Mesendoderm (in vitro differentiated cells): ENCODE results near the gene TXNDC12.
A peak's percentile ranks its signal among the peaks of the same experiment; 100 is the strongest.
"Not testable (repeated sequence)": the region's sequence is repeated elsewhere in the genome, so short reads cannot be mapped to it uniquely, and the experiment has no call there.

Experiments used
- DNase-seq: peaks from one replicate; pipeline ENCODE4 v3.0.0; 2013
- H2AK5ac ChIP-seq: 2 replicates; pipeline ENCODE4 v1.6.1; 2013; ENCODE audit warnings: low read length, inconsistent platforms
- H2BK120ac ChIP-seq: 2 replicates; pipeline ENCODE4 v1.6.1; 2013; ENCODE audit warnings: low read depth, mild to moderate bottlenecking, low read length, moderate library complexity, mixed read lengths
- H2BK15ac ChIP-seq: replicated peaks from 2 replicates; pipeline ENCODE4 v1.6.1; 2013; ENCODE audit warnings: low read depth, mild to moderate bottlenecking, moderate library complexity
- H2BK5ac ChIP-seq: 2 replicates; pipeline ENCODE4 v1.6.1; 2013; ENCODE audit warnings: low read length, inconsistent platforms
- H3K18ac ChIP-seq: 2 replicates; pipeline ENCODE4 v1.6.1; 2013; ENCODE audit warnings: mild to moderate bottlenecking, low read length, mixed read lengths
- H3K23ac ChIP-seq: one replicate; pipeline ENCODE4 v1.6.1; 2013; ENCODE audit warnings: low read length
- H3K27ac ChIP-seq: 2 replicates; pipeline ENCODE4 v1.5.1; 2013; ENCODE audit warnings: low read depth, mild to moderate bottlenecking, inconsistent platforms, low read length, moderate library complexity
- H3K27me3 ChIP-seq: 2 replicates; pipeline ENCODE4 v1.6.1; 2013; ENCODE audit warnings: low read length, control low read depth, mild to moderate bottlenecking, inconsistent platforms; ENCODE audit not compliant: insufficient read depth, poor library complexity
- H3K36me3 ChIP-seq: 2 replicates; pipeline ENCODE4 v1.6.1; 2013; ENCODE audit warnings: low read length, inconsistent platforms; ENCODE audit not compliant: control insufficient read depth, insufficient read depth
- H3K4ac ChIP-seq: one replicate; pipeline ENCODE4 v1.6.1; 2013; ENCODE audit warnings: low read depth, mild to moderate bottlenecking, low read length, moderate library complexity
- H3K4me1 ChIP-seq: 2 replicates; pipeline ENCODE4 v1.6.1; 2013; ENCODE audit warnings: low read depth, low read length, inconsistent platforms; ENCODE audit not compliant: control insufficient read depth
- H3K4me2 ChIP-seq: 2 replicates; pipeline ENCODE4 v1.6.1; 2013; ENCODE audit warnings: low read length
- H3K4me3 ChIP-seq: 2 replicates; pipeline ENCODE4 v1.5.1; 2013; ENCODE audit warnings: mild to moderate bottlenecking, low read length
- H3K56ac ChIP-seq: one replicate; pipeline ENCODE4 v1.6.1; 2013; ENCODE audit warnings: low read length
- H3K79me1 ChIP-seq: 2 replicates; pipeline ENCODE4 v1.6.1; 2013; ENCODE audit warnings: low read length, inconsistent platforms
- H3K79me2 ChIP-seq: 2 replicates; pipeline ENCODE4 v1.6.1; 2013; ENCODE audit warnings: mild to moderate bottlenecking, low read length; ENCODE audit not compliant: control insufficient read depth, insufficient read depth
- H3K9ac ChIP-seq: 2 replicates; pipeline ENCODE4 v1.6.1; 2013; ENCODE audit warnings: low read length, inconsistent platforms
- H4K5ac ChIP-seq: one replicate; pipeline ENCODE4 v1.6.1; 2013; ENCODE audit warnings: low read length
- H4K8ac ChIP-seq: one replicate; pipeline ENCODE4 v1.6.1; 2013; ENCODE audit warnings: low read depth, mild to moderate bottlenecking, control low read depth, low read length, moderate library complexity
- WGBS: extraction: QIAGEN DNeasy Blood & Tissue Kit; methylation state at CpG from one replicate; pipeline ENCODE4 v1.1.7; 2013; ENCODE audit warnings: low lambda C conversion rate, missing lambda C conversion rate; ENCODE audit not compliant: insufficient coverage; ENCODE audit errors: extremely low coverage; 5-methylcytosine and 5-hydroxymethylcytosine counted together

Gene TXNDC12

DNA sequence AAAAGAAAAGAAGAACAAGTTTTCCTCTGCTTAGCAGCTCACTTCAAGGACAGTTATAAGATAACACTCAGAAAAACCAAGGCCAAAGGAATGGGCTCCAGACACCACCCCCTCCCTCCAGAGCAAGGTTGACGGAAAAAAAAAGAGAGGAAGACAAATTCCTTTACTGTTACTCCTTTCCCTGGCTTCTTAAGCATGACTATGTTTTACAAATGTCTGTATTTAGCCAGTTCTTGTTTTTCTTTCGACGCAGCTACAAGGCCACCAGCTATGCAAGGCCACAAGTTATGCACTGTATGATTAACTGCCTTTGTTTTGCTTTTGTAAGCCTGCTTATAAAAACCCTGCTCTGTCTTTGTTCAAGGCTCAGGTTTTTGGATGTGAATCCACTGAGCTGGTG lies 49.4 kb downstream of the TXNDC12 start:
- peak; percentile 75 for DNase-seq

GRCh38 chr1:52003877-52004276 lies 51.1 kb downstream of the TXNDC12 start:
- DNase-seq, result no peak
- Histone ChIP-seq H3K4ac (no peak overlapping the region), H3K79me1 (no peaks in the 10 kb centered on the region), H4K5ac (no peak overlapping the region), H3K56ac (peak overlapping the region; percentile 59), H3K4me2 (no peak overlapping the region), H3K23ac (no peak overlapping the region), H2AK5ac (no peak overlapping the region), H3K9ac (no peak overlapping the region), H3K18ac (no peak overlapping the region), H2BK15ac (no peak overlapping the region), H2BK5ac (no peak overlapping the region), H2BK120ac (no peak overlapping the region), H3K36me3 (no peaks in the 10 kb centered on the region), H3K27ac (no peak overlapping the region), H3K4me1 (peaks cover 2% of the 10 kb centered on the region), H4K8ac (no peak overlapping the region), H3K4me3 (no peak overlapping the region), H3K27me3 (no peaks in the 10 kb centered on the region), H3K79me2 (no peaks in the 10 kb centered on the region)
- WGBS, result no CpG with 5 or more reads among the region's 4 CpGs

More for the DNA sequence above, 49.4 kb downstream of the TXNDC12 start:
- H3K4me2 ChIP-seq, H4K5ac ChIP-seq, H2AK5ac ChIP-seq, H2BK15ac ChIP-seq, H3K4me3 ChIP-seq, H4K8ac ChIP-seq, H3K79me1 ChIP-seq, H3K79me2 ChIP-seq, H3K23ac ChIP-seq, H3K27me3 ChIP-seq, H3K4me1 ChIP-seq, H3K36me3 ChIP-seq: not testable (repeated sequence)
- H3K4ac ChIP-seq, result peak overlapping the region; percentile 99
- H3K27ac ChIP-seq, result peak overlapping the region; percentile 81
- peak overlapping the region; percentile 86 for H3K56ac ChIP-seq
- peak overlapping the region; percentile 58 for H3K9ac ChIP-seq
- peak overlapping the region; percentile 90 for H2BK120ac ChIP-seq
- peak overlapping the region; percentile 68 for H3K18ac ChIP-seq
- WGBS, result no CpG with 5 or more reads among the region's 3 CpGs
- peak overlapping the region; percentile 97 for H2BK5ac ChIP-seq

DNA sequence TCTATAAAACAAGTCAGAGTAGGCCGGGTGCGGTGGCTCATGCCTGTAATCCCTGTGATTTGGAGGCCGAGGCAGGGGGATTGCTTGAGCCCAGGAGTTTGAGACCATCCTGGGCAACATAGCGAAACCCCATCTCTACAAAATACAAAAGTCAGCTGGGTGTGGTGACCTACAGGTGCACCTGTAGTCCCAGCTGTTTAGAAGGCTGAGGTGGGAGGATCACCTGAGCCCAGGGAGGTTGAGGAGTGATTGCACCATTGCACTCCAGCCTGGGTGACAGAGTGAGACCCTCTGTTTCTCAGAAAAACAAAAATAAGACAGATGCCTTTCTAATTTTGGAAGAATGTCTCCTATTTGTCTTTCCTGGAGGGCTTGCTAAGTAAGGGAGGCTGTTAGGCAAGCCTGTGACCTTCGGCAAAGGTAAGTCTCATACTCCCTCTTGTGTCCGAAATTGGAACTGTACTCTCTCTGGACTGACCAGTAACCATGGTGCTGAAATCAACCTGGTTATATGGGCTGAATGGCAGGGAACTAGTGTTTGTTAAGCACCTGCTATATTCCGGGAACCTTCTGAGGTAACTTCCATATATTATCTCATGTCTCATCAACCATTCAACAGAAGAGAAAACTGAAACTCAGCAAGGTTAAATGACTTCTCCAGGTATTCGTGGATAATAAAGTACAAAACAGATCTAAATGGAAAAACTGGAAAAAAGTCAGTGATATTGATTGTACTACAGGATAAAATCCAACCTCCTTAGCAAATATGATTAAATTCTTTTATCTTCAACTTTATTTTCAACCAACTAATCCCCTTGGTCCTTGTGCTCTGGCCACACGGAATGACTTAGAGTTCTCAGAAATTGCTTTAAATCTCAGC lies 52.7 kb downstream of the TXNDC12 start:
- Histone ChIP-seq H3K4me1 (peaks cover 6% of the 10 kb centered on the region), H3K27ac (no peak overlapping the region), H2BK120ac (no peak overlapping the region), H4K5ac (no peak overlapping the region), H2BK5ac (no peak overlapping the region), H3K4ac (no peak overlapping the region), H3K36me3 (no peaks in the 10 kb centered on the region), H3K27me3 (no peaks in the 10 kb centered on the region), H3K18ac (no peak overlapping the region), H3K79me1 (no peaks in the 10 kb centered on the region), H2BK15ac (peak overlapping the region; percentile 67), H4K8ac (no peak overlapping the region), H3K4me2 (no peak overlapping the region), H3K9ac (no peak overlapping the region), H3K79me2 (no peaks in the 10 kb centered on the region), H2AK5ac (no peak overlapping the region), H3K56ac (no peak overlapping the region), H3K23ac (no peak overlapping the region), H3K4me3 (no peak overlapping the region)
- WGBS, result no CpG with 5 or more reads among the region's 9 CpGs
- peak; percentile 94 for DNase-seq

DNA sequence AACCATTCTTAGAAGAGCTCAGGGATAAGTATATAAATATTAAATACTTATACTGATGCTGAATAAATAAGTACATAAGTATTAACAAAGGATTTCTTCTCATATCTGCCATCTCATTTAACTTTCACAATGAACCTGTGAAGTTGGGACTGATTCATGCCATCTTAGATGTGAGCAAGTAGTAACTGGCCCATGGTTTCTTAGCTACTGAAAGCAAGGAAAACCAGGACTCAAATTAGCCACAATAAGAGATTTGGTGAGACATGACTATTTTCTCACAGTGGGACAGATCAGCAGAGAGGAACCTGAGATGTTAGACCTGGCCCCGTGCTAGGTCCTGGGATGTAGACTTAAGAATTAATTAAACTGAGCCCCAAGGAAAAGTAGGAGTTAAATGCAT lies 56.3 kb downstream of the TXNDC12 start:
- Histone ChIP-seq H3K36me3 (no peaks in the 10 kb centered on the region), H2AK5ac (no peak overlapping the region), H4K8ac (no peak overlapping the region), H3K18ac (no peak overlapping the region), H3K4me2 (no peak overlapping the region), H2BK120ac (no peak overlapping the region), H3K79me2 (no peaks in the 10 kb centered on the region), H2BK15ac (no peak overlapping the region), H3K4ac (no peak overlapping the region), H3K9ac (no peak overlapping the region), H3K4me3 (no peak overlapping the region), H3K56ac (no peak overlapping the region), H2BK5ac (no peak overlapping the region), H4K5ac (no peak overlapping the region), H3K27me3 (no peaks in the 10 kb centered on the region), H3K4me1 (peaks cover 4% of the 10 kb centered on the region), H3K23ac (no peak overlapping the region), H3K27ac (no peak overlapping the region), H3K79me1 (no peaks in the 10 kb centered on the region)
- WGBS, result no CpG with 5 or more reads among the region's 1 CpG
- no peak for DNase-seq

GRCh38 chr1:51997974-51998382 lies 57.0 kb downstream of the TXNDC12 start:
- H4K8ac ChIP-seq, result no peak overlapping the region
- H3K79me1 ChIP-seq, result no peaks in the 10 kb centered on the region
- no peak overlapping the region for H3K23ac ChIP-seq
- H3K18ac ChIP-seq, result no peak overlapping the region
- H3K56ac ChIP-seq, result no peak overlapping the region
- no peak overlapping the region for H2BK15ac ChIP-seq
- H3K27ac ChIP-seq, result no peak overlapping the region
- H4K5ac ChIP-seq, result no peak overlapping the region
- H3K4ac ChIP-seq, result no peak overlapping the region
- no peaks in the 10 kb centered on the region for H3K36me3 ChIP-seq
- H3K4me2 ChIP-seq, result no peak overlapping the region
- no peak overlapping the region for H2BK5ac ChIP-seq
- no peaks in the 10 kb centered on the region for H3K79me2 ChIP-seq
- no peak overlapping the region for H2BK120ac ChIP-seq
- no CpG with 5 or more reads among the region's 5 CpGs for WGBS
- DNase-seq, result peak; percentile 68
- H3K4me1 ChIP-seq, result peaks cover 4% of the 10 kb centered on the region
- H3K9ac ChIP-seq, result no peak overlapping the region
- H2AK5ac ChIP-seq, result no peak overlapping the region
- H3K4me3 ChIP-seq, result no peak overlapping the region
- H3K27me3 ChIP-seq, result no peaks in the 10 kb centered on the region
